Measurements from ENCODE around the gene DLK2. TPM values are rescaled to one million over a fixed set of nuclear protein-coding genes. Genes with fewer than 3 reads are reported as not detected.

DLK2 gene
- total and polyA plus RNA-seq, 2 of the 13 experiments (the other 11 are each of a cell fraction or from before 2014, with no cell fraction given) = 1.2 to 3.8 TPM

DNA sequence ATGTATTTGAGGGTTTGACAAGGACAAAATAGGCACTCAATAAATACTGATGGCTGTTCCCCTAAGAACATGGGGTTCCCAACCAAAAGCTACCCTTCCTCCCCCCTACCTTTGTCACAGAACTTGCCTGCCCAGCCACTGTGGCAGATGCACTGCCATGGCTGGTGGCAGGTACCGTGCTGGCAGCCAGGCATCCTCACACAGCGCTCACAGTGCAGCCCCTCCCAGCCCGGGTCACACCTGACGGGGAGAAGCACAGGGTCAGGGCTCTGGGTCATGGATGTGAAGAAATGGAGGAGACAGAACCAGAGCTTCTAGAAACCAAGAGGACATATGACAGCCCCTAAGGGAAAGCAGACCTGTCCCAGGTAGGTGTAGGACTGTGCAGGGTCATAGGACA lies 2.5 kb downstream of the DLK2 start:
- H3K9ac ChIP-seq (ENCODE audit: insufficient read depth, low read depth, low read length) = no peak overlapping the region
- peaks cover 0 to 5% of the 10 kb centered on the region in 2 experiments; a peak in 2 of 5 replicates for H3K27me3 ChIP-seq (ENCODE audit: control insufficient read depth in 1 of 2, insufficient read depth in 2 of 2, low read length in 2 of 2)
- H3K4me3 ChIP-seq (replicated peaks in 1 of 3; ENCODE audit: insufficient read depth in 1 of 3, low read depth in 2 of 3, low read length in 3 of 3) = no peak overlapping the region
- H4K20me1 ChIP-seq (ENCODE audit: insufficient read depth, low read length) = no peaks in the 10 kb centered on the region
- H3K9me3 ChIP-seq (ENCODE audit: low read length) = no peaks in the 10 kb centered on the region
- no TSS peak for BruUV-seq (replicated peaks)
- no peak overlapping the region for H3K4me2 ChIP-seq (ENCODE audit: low read depth, low read length)
- 98% methylated on average over 4 of the region's 4 CpGs for WGBS (ENCODE audit: low lambda C conversion rate)
- CTCF ChIA-PET (ENCODE audit: low intra/inter-chr PET ratio, low total read pairs) = interaction anchor here (4.0 to 4.7 kb wide), 2 partner anchors 43 to 54 kb away, joined by 39 to 53 read pairs; no protein-coding TSS in a partner anchor
- no peak for DNase-seq (ENCODE audit: low spot score)
- no peak overlapping the region for H2AFZ ChIP-seq (ENCODE audit: low read length)
- POLR2A ChIA-PET = no interaction called here
- no peak overlapping the region for H3K27ac ChIP-seq (ENCODE audit: extremely low read length, insufficient read depth, low read length)
- no peaks in the 10 kb centered on the region for H3K79me2 ChIP-seq (ENCODE audit: insufficient read depth, low read length)
- in situ Hi-C loops (cut with HindIII; ENCODE audit: extremely low pct_ligation_motif_present, low pct_unique_long_range_greater_than_20kb) (no loop called here), intact Hi-C loops (cut with micrococcal nuclease; ENCODE audit: unreplicated experiment) (no loop called here)
- no peak for FAIRE-seq
- H3K36me3 ChIP-seq (replicated peaks in 1 of 2; ENCODE audit: control insufficient read depth in 1 of 2, insufficient read depth in 2 of 2, low read length in 2 of 2) = peaks cover 13 to 25% of the 10 kb centered on the region in 2 experiments; a peak in 3 of 5 replicates
- H3K4me1 ChIP-seq (ENCODE audit: insufficient read depth, low read length) = peaks cover 26% of the 10 kb centered on the region
- no peak for ATAC-seq
- TF ChIP-seq ZNF224 (CRISPR knock-in tag; IDR thresholded peaks at IDR 0.05) (no peak), HHEX (CRISPR knock-in tag; IDR thresholded peaks at IDR 0.05) (no peak), TBX3 (IDR thresholded peaks at IDR 0.05; ENCODE audit: borderline replicate concordance) (no peak), USF2 (IDR thresholded peaks at IDR 0.05; ENCODE audit: low read depth, low read length) (no peak), USF2 (CRISPR knock-in tag; IDR thresholded peaks at IDR 0.05; ENCODE audit: borderline replicate concordance) (no peak), ZNF556 (CRISPR knock-in tag; IDR thresholded peaks at IDR 0.05; ENCODE audit: borderline replicate concordance) (no peak), ZNF280B (CRISPR knock-in tag; IDR thresholded peaks at IDR 0.05; ENCODE audit: borderline replicate concordance) (no peak), ZNF414 (CRISPR knock-in tag; IDR thresholded peaks at IDR 0.05) (no peak), XRCC5 (optimal IDR thresholded peaks at IDR 0.05; ENCODE audit: low read length) (no peak), AGO2 (optimal IDR thresholded peaks at IDR 0.05; ENCODE audit: low read depth, low read length) (no peak), ZNF713 (CRISPR knock-in tag; IDR thresholded peaks at IDR 0.05) (no peak), TOPORS (CRISPR knock-in tag; IDR thresholded peaks at IDR 0.05) (no peak), SP140L (CRISPR knock-in tag; IDR thresholded peaks at IDR 0.05; ENCODE audit: borderline replicate concordance) (no peak), BHLHE40 (IDR thresholded peaks at IDR 0.05; ENCODE audit: low read length) (no peak), ZNF230 (CRISPR knock-in tag; IDR thresholded peaks at IDR 0.05) (no peak)
- TF ChIP-seq, protein P1, sequence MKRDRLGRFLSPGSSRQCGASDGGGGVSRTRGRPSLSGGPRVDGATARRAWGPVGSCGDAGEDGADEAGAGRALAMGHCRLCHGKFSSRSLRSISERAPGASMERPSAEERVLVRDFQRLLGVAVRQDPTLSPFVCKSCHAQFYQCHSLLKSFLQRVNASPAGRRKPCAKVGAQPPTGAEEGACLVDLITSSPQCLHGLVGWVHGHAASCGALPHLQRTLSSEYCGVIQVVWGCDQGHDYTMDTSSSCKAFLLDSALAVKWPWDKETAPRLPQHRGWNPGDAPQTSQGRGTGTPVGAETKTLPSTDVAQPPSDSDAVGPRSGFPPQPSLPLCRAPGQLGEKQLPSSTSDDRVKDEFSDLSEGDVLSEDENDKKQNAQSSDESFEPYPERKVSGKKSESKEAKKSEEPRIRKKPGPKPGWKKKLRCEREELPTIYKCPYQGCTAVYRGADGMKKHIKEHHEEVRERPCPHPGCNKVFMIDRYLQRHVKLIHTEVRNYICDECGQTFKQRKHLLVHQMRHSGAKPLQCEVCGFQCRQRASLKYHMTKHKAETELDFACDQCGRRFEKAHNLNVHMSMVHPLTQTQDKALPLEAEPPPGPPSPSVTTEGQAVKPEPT (CRISPR knock-in tag; IDR thresholded peaks at IDR 0.05; ENCODE audit: low read depth) = no peak
- TF ChIP-seq, protein P2, sequence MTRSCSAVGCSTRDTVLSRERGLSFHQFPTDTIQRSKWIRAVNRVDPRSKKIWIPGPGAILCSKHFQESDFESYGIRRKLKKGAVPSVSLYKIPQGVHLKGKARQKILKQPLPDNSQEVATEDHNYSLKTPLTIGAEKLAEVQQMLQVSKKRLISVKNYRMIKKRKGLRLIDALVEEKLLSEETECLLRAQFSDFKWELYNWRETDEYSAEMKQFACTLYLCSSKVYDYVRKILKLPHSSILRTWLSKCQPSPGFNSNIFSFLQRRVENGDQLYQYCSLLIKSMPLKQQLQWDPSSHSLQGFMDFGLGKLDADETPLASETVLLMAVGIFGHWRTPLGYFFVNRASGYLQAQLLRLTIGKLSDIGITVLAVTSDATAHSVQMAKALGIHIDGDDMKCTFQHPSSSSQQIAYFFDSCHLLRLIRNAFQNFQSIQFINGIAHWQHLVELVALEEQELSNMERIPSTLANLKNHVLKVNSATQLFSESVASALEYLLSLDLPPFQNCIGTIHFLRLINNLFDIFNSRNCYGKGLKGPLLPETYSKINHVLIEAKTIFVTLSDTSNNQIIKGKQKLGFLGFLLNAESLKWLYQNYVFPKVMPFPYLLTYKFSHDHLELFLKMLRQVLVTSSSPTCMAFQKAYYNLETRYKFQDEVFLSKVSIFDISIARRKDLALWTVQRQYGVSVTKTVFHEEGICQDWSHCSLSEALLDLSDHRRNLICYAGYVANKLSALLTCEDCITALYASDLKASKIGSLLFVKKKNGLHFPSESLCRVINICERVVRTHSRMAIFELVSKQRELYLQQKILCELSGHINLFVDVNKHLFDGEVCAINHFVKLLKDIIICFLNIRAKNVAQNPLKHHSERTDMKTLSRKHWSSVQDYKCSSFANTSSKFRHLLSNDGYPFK (CRISPR knock-in tag; IDR thresholded peaks at IDR 0.05; ENCODE audit: borderline replicate concordance) = no peak
